Parathyroid adenoma (tissue), 2 donors: Measurements from ENCODE around the gene CTRL.
"Not testable (repeated sequence)": the region's sequence is repeated elsewhere in the genome, so short reads cannot be mapped to it uniquely, and the experiment has no call there.

Experiments used
- H2AFZ ChIP-seq: fragments of 300-600 bp; sonication (generic); one replicate; pipeline ENCODE4 v1.7.0; 2017; ENCODE audit warnings: antibody characterized with exemption, mild to moderate bottlenecking
- H3K27ac ChIP-seq: fragments of 300-600 bp; sonication (generic); one replicate; pipeline ENCODE4 v1.7.0; 2017
- H3K27me3 ChIP-seq: fragments of 300-600 bp; sonication (generic); one replicate; pipeline ENCODE4 v1.7.0; 2017; ENCODE audit warnings: low read length; ENCODE audit not compliant: control insufficient read depth, insufficient read depth
- H3K36me3 ChIP-seq: fragments of 300-600 bp; sonication (generic); one replicate; pipeline ENCODE4 v1.7.0; 2017; ENCODE audit warnings: low read length; ENCODE audit not compliant: control insufficient read depth, insufficient read depth
- H3K4me1 ChIP-seq: fragments of 300-600 bp; sonication (generic); one replicate; pipeline ENCODE4 v1.7.0; 2017; ENCODE audit warnings: control low read depth
- H3K4me2 ChIP-seq: fragments of 300-600 bp; sonication (generic); one replicate; pipeline ENCODE4 v1.7.0; 2017; ENCODE audit warnings: low read length
- H3K4me3 ChIP-seq: fragments of 300-600 bp; sonication (generic); one replicate; pipeline ENCODE4 v1.7.0; 2017; ENCODE audit warnings: low read depth, low read length
- H3K79me2 ChIP-seq: fragments of 300-600 bp; sonication (generic); one replicate; pipeline ENCODE4 v1.7.0; 2017; ENCODE audit warnings: control low read depth
- H3K9ac ChIP-seq: fragments of 300-600 bp; sonication (generic); one replicate; pipeline ENCODE4 v1.7.0; 2017; ENCODE audit warnings: mild to moderate bottlenecking
- H3K9me3 ChIP-seq: fragments of 300-600 bp; sonication (generic); one replicate; pipeline ENCODE4 v1.7.0; 2017; ENCODE audit warnings: low read length; ENCODE audit not compliant: control insufficient read depth
- TF ChIP-seq, protein P1 (sequence below): fragments of 300-600 bp; sonication (generic); IDR thresholded peaks from one replicate; pipeline ENCODE4 v1.7.0; 2017; ENCODE audit warnings: antibody characterized with exemption, mild to moderate bottlenecking
- donor health status: primary hyperparathyroidism.

CTRL gene

DNA sequence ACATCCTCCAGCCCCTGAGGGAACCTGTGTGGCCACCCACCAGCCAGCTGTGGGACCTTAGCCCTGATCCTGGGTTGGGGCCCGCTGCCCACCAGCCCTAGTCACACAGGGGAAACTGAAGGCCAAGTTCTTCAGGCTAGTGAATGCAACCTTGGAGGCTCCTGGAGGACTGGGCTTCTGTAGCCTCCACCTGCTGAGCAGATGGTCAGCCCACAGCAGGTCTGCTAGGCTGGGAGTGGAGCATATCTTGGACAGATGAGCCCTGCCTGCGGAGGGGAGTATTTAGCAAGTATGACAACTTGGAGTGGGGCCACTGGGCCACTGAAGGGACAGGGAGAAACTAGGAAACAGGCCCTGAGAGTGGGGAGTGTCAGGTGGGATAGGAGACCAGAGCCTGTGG lies 44.5 kb upstream of the CTRL start:
- Histone ChIP-seq H2AFZ (no peak overlapping the region), H3K9me3 (no peaks in the 10 kb centered on the region), H3K36me3 (no peaks in the 10 kb centered on the region), H3K4me3 (no peak overlapping the region), H3K4me2 (no peak overlapping the region), H3K79me2 (no peaks in the 10 kb centered on the region), H3K27me3 (no peaks in the 10 kb centered on the region), H3K9ac (no peak overlapping the region), H3K4me1 (no peaks in the 10 kb centered on the region), H3K27ac (no peak overlapping the region)
- TF ChIP-seq, protein P1, sequence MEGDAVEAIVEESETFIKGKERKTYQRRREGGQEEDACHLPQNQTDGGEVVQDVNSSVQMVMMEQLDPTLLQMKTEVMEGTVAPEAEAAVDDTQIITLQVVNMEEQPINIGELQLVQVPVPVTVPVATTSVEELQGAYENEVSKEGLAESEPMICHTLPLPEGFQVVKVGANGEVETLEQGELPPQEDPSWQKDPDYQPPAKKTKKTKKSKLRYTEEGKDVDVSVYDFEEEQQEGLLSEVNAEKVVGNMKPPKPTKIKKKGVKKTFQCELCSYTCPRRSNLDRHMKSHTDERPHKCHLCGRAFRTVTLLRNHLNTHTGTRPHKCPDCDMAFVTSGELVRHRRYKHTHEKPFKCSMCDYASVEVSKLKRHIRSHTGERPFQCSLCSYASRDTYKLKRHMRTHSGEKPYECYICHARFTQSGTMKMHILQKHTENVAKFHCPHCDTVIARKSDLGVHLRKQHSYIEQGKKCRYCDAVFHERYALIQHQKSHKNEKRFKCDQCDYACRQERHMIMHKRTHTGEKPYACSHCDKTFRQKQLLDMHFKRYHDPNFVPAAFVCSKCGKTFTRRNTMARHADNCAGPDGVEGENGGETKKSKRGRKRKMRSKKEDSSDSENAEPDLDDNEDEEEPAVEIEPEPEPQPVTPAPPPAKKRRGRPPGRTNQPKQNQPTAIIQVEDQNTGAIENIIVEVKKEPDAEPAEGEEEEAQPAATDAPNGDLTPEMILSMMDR = no peak

DNA sequence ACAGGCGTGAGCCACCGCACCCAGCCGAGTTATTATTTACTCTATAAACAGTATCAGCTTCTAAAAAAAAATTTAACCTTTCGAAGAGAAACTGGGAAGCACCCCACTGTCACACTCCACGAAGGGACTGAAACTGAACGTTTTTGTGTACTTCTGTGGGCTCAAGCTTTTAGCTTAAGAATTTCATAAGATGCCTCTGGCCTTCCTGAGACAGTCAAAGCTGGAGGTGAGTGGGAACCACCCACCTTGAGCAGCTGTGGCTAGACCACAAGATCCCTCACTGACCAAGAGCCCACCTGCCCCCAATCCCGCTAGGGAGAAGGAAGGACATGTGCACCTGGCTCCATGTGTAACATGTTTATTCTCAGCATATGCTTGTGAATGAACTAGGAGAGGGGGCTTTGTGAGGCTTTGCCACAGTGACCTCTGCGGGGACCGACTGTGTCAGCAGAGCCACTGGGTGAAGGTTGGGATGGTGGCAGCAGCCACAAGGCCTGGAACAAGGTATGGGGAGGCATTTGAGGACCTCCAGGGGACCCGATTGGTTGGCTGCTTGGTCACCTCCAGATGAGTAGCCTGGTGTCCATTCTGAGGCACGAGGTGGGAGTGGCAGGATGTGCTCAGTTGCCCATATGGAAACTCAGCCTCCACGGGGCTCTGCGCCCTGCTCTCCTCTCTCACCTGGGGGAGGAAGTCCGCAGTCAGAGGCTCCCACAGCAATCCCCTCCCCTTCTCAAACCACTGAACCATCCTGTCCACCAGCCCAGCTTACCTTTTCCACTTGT lies 43.9 kb upstream of the CTRL start:
- Histone ChIP-seq H2AFZ (no peak overlapping the region), H3K4me2 (no peak overlapping the region), H3K79me2 (no peaks in the 10 kb centered on the region), H3K4me3 (no peak overlapping the region), H3K27ac (no peak overlapping the region), H3K9ac (no peak overlapping the region), H3K4me1 (no peaks in the 10 kb centered on the region), H3K9me3 (no peaks in the 10 kb centered on the region), H3K36me3 (no peaks in the 10 kb centered on the region), H3K27me3 (no peaks in the 10 kb centered on the region)
- TF ChIP-seq, protein P1 = no peak

DNA sequence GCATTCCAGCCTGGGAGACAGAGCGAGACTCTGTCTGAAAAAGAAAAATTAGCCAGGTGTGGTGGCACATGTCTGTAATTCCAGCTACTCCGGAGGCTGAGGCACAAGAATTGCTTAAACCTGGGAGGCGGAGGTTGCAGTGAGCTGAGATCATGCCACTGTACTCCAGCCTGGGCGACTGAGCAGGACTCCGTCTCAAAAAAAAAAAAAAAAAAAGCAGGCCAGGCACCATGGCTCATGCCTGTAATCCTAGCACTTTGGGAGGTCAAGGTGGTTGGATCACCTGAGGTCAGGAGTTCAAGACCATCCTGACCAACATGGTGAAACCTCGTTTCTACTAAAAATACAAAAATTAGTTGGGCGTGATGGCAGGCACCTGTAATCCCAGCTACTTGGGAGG lies 40.6 kb upstream of the CTRL start:
- H3K27ac ChIP-seq, H3K79me2 ChIP-seq, H3K9ac ChIP-seq, H3K36me3 ChIP-seq, H3K27me3 ChIP-seq, H2AFZ ChIP-seq, H3K9me3 ChIP-seq, H3K4me1 ChIP-seq, H3K4me2 ChIP-seq, H3K4me3 ChIP-seq: not testable (repeated sequence)

DNA sequence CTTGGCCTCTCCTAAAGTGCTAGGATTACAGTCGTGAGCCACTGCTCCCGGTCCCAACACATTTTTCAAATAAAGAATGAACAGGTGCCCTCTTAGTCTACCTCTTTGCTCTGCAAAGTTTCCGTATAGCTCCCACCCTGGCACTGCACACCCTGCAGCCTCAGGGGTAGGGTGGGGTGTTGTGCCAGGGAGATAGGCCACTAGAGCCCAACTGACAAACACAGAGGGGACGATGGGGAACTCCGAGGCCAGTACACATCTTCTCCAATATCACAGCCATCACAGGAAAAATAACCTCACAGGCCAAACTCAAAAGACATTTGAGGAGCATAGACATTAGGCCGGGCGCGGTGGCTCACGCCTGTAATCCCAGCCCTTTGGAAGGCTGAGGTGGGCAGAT lies 39.4 kb upstream of the CTRL start:
- Histone ChIP-seq H3K4me1 (peaks cover 11% of the 10 kb centered on the region), H3K9ac (no peak overlapping the region), H3K4me2 (no peak overlapping the region), H3K27me3 (no peaks in the 10 kb centered on the region), H2AFZ (no peak overlapping the region), H3K27ac (no peak overlapping the region), H3K9me3 (no peaks in the 10 kb centered on the region), H3K79me2 (no peaks in the 10 kb centered on the region), H3K36me3 (no peaks in the 10 kb centered on the region), H3K4me3 (no peak overlapping the region)
- TF ChIP-seq, protein P1 = no peak

DNA sequence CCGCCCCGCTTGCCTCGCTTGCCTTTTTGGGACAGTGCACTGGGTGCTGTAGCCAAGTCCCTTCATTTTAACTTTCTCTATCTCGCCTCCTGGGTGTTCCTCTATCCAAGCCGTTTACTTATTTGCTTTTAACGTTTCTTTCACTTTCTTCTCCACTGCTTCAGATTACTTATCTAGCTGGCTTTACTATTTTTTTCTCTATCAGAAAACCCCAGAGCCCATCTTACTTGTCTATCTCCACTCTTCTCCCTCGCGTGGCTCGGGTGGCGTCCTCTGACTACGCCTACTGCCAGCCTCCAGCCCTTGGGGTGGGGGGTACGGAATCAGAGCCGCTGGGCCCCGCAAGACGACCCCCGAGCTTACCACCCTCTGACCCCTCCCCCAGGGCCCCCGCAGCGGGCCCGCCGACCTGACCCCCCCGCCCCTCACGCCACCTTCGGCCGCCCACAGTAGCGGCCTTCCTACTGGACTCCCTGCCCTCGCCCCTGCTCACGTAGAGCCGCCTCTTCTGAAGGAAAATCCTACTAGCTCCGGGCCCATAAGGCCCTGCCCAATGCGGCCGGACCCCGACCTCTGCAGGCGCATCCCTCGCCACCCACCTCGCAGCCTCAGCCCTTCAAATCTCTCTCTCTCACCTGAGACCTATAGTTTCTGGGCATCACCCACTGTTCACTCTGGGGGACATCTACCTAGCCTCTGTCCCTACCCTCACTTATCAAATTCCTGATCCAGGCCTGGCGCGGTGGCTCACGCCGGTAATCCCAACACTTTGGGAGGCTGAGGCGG lies 37.8 kb upstream of the CTRL start:
- H3K4me3 ChIP-seq = peak overlapping the region; percentile 84
- no peaks in the 10 kb centered on the region for H3K36me3 ChIP-seq
- no peak overlapping the region for H3K9ac ChIP-seq
- H3K9me3 ChIP-seq = no peaks in the 10 kb centered on the region
- TF ChIP-seq, protein P1 = no peak
- no peaks in the 10 kb centered on the region for H3K79me2 ChIP-seq
- no peaks in the 10 kb centered on the region for H3K27me3 ChIP-seq
- peak overlapping the region; percentile 99 for H3K4me2 ChIP-seq
- H3K27ac ChIP-seq = peak overlapping the region; percentile 67
- peak overlapping the region; percentile 97 for H2AFZ ChIP-seq
- H3K4me1 ChIP-seq = peaks cover 23% of the 10 kb centered on the region
